Measurements from ENCODE around the gene CD47.

Gene CD47

GRCh38 chr3:108046247-108046646 is 44.6 kb downstream of the CD47 start:
- DNase-seq: no peak

GRCh38 chr3:108044699-108045098 is 46.1 kb downstream of the CD47 start:
- DNase-seq: no peak

GRCh38 chr3:108042300-108042699 is 48.5 kb downstream of the CD47 start:
- no peak for DNase-seq

DNA sequence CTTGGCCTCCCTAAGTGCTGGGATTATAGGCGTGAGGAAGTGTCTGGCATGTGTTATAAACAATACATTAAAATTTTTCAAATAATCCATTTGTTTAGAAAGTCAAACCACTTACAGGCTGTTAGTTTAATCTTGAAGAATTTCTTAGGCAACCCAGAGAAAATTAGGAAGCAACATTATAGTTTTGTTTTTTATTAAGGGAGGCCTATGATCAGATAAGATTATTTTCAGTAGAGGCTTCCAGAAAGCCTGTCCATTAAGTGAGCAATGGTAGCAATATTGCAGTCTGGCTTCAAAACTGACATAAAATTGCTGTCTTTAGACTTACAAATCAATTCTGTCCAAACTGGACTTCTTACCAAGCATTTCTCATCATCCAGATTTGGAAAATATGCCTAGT is 49.6 kb downstream of the CD47 start:
- no peak for DNase-seq

DNA sequence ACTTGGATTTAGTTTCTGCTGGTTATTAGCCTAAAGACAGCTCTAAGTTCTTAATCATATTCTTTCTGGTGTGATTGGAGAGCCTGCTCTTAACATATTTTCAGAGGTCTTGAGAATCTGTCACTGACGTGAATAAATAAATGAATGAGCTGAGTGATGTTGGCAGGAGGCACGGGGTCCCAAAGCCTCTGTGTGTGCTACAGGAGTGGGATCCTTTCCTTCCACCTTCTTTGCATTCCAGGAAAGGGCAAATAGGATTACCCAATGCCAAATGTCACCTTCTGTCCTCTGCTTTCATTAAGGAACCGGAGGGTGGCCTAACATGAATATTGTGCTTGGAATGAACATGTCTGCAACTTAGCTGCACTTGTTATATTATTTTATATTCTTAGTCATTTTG is 53.1 kb downstream of the CD47 start:
- no peak for DNase-seq

DNA sequence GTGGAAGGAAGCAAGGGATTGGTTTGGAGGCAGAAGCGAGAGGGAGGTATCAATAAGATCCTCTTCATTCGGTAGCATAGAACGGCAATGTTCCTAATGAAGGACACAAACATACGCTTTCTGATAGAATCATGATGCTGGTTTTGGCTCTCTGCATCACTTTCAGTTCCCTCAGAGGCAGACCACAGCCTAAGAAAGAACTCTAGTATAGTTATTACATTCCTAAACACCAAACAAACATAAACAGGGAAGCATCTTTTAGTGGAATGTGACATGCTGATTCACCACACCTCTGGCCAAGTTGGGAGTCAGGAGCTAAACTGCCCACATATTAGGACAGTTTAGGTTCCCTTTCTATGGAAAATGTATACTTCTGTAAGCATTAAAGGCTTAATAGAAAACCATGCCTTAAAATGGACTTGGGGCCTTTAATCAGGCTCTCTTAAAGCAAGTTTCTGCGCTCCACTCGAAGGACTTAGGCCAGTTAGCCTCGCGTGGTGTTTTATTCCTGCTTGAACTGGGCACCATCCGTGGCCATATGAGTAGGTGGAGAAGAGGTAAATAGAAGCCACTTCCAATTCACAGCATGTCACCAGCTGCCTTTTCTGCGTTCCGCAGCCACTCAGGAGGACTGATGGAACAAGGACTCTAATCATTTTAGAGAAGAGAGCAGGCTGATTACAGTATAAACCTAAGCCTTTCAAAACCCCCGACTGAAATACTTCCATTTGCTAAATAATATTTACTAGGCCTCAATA is 53.7 kb downstream of the CD47 start:
- DNase-seq: no peak

DNA sequence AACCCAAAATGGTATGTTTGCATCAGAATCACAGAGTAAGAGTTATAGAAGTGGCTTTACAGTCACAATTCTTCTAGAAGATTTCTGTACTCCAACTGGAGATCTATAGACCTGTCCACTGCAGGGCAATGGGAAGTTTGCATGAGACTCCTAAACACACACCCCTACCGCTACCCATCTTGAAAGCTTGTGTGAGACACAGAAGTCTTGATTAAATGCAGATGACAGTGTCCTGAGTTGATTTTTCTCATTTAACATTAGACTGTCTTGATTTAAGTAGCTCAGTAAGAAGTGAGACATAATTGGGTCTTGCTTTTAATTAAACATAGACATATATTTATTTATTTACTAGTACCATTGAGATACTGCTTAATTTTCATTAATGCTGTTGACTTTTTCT is 54.4 kb downstream of the CD47 start:
- DNase-seq: no peak

GRCh38 chr3:108035751-108036150 is 55.1 kb downstream of the CD47 start:
- DNase-seq: no peak

GRCh38 chr3:108031895-108032294 is 58.9 kb downstream of the CD47 start:
- no peak for DNase-seq

GRCh38 chr3:108030960-108031359 is 59.9 kb downstream of the CD47 start:
- no peak for DNase-seq

DNA sequence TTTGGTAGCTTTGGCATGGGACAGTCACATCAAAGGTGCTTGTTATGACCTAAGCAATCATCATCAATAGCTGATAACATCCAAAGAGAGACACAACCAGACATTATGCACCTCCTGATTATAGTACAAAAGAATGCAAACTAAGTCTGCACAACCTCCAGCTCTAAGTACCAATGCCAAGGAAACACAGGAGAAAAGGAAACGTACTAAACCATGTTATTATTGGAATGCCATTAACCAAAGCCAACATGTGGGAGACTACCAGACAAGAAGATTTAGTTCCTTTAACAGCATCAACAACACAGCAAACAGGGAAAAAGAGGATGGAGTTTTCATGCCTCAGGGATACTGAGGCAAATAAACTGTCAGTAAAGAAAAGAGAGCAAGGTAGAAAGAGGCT is 61.4 kb downstream of the CD47 start:
- no peak for DNase-seq

- no peak for DNase-seq
Measured at GRCh38 chr3:108028896-108029295, 61.9 kb downstream of the CD47 start.

- no peak for DNase-seq
Measured at GRCh38 chr3:108025177-108025576, 65.7 kb downstream of the CD47 start.

DNA sequence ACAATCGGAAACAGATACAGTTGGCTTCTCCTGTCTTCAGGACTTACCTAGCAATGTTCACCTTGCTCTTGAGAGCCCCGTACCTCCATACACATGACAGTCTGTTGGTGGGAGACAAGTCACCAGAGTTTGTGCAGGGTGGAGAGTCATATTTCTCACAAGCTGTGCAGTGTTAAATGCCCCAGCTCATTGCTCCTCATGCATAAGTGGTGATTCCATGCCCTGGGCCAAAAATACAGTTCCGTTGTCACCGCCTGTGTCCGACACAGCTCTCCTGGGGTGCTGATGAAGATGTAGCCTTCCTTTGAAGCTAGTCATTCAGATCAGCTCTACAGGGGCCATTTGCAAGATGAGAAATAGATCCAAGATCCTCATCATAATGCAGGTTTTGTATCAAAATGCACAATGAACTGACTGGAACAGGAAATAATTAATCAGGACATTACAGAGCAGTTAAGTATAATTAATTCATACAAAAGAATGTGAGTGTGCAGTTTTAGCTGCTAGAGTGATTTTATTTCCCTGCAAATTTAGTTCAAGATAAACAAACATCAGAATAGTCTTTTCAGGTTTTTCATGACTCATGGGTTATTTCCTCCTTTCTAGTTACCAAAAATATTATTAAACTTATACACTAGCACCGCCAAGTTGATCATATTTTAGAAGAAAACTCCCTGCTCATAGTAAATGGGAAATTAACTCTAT is 66.5 kb downstream of the CD47 start:
- DNase-seq: no peak

- DNase-seq: no peak
Measured at GRCh38 chr3:108022256-108023150, 68.3 kb downstream of the CD47 start.

DNA sequence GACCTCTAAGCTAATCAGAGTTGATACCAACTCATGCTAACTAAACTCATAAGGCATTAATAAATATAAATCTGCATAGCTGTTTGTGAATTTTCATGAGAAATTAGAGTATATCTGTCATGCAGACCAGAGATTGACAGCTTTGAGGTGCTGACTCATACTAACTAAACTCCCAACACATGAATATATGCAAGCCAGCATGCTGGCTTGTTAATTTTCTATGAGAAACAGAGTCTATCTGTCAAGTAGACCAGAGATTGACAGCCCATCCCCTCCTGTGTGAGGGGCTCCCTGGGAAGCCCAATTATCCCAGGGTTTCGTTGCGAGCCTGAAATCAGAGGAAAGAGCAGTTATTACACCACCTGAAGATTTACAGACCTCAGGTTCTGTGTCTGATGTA is 69.3 kb downstream of the CD47 start:
- no peak for DNase-seq

- no peak for DNase-seq
Measured at GRCh38 chr3:108021131-108021530, 69.7 kb downstream of the CD47 start.

GRCh38 chr3:108018552-108018951 is 72.3 kb downstream of the CD47 start:
- DNase-seq: no peak

- no peak for DNase-seq
Measured at GRCh38 chr3:108017587-108017986, 73.2 kb downstream of the CD47 start.

- DNase-seq: no peak
Measured at GRCh38 chr3:108014943-108015342, 75.9 kb downstream of the CD47 start.

GRCh38 chr3:108013141-108014055 is 77.4 kb downstream of the CD47 start:
- no peak for DNase-seq

DNA sequence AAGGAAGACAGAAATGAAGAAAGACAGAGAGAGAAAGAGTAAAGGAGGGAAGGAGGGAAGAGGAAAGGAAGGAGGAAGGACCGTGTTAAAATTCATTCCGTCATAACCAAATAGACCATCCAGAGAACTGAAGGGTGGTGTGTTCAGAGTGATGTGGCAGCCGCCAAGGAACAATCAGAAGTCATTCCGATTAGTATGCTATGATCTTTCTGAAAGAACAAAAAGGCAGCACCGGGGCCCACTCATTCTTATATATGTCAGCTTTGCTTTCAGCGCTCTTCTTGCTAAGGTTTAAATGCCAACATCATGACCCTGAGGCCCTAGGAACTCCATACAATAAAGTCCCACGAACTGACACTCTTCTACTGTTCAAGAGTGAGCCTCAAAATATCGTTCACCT is 78.5 kb downstream of the CD47 start:
- DNase-seq: no peak

- no peak for DNase-seq
Measured at GRCh38 chr3:108011616-108012015, 79.2 kb downstream of the CD47 start.
